ENCODE results near the gene CLCN6. TPM values are rescaled to one million over a fixed set of nuclear protein-coding genes. Genes with fewer than 3 reads are reported as not detected.

The CLCN6 gene
- total RNA-seq, 1 donor from 2014 or later, result 6.6 TPM

DNA sequence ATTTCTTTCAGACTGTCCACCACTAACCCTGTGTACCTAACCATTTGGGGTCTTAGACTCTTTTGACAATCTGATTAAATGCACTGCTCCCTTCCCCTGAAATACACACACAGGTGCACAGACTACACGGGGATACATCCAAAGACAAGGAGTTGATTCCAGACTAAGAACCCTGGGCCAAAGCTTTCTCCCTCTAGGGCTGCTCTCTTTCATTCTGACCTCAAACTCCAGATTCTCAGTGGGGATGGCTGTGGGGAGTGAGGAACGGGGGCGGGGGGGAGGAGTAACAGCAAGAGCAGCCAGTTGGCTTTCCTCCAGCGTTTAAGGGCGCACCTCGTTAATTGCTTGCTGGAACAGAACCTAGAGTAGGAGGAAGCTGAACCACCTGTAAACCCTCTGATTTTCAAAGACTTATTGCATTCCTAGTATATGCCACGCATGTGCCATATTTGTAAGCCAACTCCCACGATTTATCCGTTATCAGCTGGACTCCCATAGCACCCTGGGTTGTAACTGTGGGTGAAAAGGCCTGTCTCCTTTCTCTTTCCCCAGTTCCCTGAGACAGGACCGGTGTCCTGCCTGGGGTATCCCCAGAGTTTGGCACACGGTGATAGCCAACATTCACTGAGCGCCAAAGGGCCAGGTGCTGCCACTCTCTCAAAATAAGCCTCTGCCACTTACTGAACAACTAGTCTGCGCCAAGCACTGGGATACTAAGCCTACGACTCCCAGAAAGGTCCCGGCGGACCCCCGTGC, 1.1 kb upstream of the CLCN6 start:
- DNase-seq (ENCODE audit: low read depth) (peak; percentile 77), FAIRE-seq (no peak)
- H3K36me3 ChIP-seq (ENCODE audit: control insufficient read depth, insufficient read depth, low read length), result peaks cover 10% of the 10 kb centered on the region
- TF ChIP-seq, protein P1, sequence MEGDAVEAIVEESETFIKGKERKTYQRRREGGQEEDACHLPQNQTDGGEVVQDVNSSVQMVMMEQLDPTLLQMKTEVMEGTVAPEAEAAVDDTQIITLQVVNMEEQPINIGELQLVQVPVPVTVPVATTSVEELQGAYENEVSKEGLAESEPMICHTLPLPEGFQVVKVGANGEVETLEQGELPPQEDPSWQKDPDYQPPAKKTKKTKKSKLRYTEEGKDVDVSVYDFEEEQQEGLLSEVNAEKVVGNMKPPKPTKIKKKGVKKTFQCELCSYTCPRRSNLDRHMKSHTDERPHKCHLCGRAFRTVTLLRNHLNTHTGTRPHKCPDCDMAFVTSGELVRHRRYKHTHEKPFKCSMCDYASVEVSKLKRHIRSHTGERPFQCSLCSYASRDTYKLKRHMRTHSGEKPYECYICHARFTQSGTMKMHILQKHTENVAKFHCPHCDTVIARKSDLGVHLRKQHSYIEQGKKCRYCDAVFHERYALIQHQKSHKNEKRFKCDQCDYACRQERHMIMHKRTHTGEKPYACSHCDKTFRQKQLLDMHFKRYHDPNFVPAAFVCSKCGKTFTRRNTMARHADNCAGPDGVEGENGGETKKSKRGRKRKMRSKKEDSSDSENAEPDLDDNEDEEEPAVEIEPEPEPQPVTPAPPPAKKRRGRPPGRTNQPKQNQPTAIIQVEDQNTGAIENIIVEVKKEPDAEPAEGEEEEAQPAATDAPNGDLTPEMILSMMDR (IDR thresholded peaks at IDR 0.05; ENCODE audit: insufficient read depth, low read length, severe bottlenecking), result no peak
- H3K27me3 ChIP-seq (ENCODE audit: control insufficient read depth, insufficient read depth, low read length), result no peaks in the 10 kb centered on the region
- peak overlapping the region; percentile 79 for H3K4me3 ChIP-seq (ENCODE audit: low read depth, low read length)

DNA sequence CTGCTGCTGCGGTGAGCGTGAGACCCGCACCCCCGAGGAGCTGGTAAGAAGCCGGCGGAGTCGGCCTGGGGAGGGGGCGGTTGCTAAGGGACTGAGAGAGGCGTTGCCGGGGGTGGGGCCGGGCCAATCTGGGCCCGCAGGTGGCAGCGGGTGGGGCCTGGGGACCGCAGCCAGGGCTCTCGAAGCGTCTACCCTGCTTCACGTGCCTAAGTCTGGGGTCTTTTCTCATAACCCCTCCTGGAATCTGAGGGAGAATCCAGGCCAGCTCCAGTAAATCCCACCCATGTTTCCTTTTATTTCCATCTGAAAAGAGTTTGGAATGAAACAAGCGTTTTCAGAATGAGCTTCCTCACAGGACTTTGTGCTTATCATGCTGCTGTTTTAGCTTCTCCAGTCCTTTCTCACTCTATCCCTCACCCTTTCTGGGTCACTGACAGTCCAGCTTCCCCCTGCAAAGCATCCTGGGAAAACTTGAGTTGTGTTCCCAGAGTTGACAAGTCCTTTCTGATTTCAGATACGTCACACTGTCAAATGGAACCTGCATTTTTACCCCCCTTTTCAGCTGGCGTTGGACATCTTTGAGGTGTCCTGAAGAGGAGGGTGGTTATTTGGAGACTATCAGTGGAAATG, 431 bp downstream of the CLCN6 start:
- DNase-seq (ENCODE audit: low read depth), result peak; percentile 37
- TF ChIP-seq, protein P1 (IDR thresholded peaks at IDR 0.05; ENCODE audit: insufficient read depth, low read length, severe bottlenecking), result no peak
- Histone ChIP-seq H3K36me3 (ENCODE audit: control insufficient read depth, insufficient read depth, low read length) (peaks cover 3% of the 10 kb centered on the region), H3K4me3 (ENCODE audit: low read depth, low read length) (peak overlapping the region; percentile 79), H3K27me3 (ENCODE audit: control insufficient read depth, insufficient read depth, low read length) (no peaks in the 10 kb centered on the region)
- no peak for FAIRE-seq

DNA sequence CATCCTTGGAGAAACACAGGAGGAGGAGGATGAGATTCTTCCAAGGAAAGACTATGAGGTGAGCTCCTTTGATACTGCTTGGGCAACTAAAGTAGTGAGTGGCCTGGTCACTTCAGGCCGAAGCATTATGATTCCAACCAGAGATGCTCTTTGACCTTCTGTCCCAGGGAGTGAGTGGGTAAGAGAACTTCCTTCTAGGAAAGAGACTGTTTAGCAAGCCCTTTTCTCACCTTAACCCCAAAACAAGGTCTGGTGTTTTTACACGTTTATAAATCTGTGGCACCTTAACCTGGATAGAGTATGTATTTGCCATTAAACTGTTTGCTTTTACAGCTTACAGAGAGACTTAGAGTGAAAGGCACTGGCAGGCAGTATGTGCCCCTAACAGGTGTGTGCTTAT, 1.1 kb downstream of the CLCN6 start:
- TF ChIP-seq, protein P1 (IDR thresholded peaks at IDR 0.05; ENCODE audit: insufficient read depth, low read length, severe bottlenecking), result no peak
- peak overlapping the region; percentile 79 for H3K4me3 ChIP-seq (ENCODE audit: low read depth, low read length)
- no peaks in the 10 kb centered on the region for H3K27me3 ChIP-seq (ENCODE audit: control insufficient read depth, insufficient read depth, low read length)
- DNase-seq (ENCODE audit: low read depth) (no peak), FAIRE-seq (no peak)
- H3K36me3 ChIP-seq (ENCODE audit: control insufficient read depth, insufficient read depth, low read length), result peaks cover 4% of the 10 kb centered on the region

DNA sequence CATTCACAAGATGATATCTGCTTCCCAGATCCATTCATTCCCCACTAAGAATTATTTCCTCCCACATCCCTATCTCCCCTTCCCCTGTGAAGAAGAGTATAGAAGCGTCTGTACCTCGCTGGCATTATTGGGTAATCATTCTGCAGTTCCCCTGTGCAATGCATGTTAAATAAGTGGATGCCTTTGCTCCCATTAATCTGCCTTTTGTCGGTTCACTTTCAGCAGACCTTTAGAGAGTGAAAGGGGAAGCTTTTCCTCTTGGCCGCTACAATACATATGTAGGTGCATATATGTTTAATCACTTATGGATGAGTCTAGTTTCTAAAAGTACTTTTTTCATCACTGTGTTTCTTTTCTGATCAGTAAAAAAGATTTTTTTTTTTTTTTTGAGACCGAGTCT, 7.0 kb downstream of the CLCN6 start:
- no peak for FAIRE-seq
- Histone ChIP-seq H3K36me3 (ENCODE audit: control insufficient read depth, insufficient read depth, low read length) (peaks cover 10% of the 10 kb centered on the region), H3K4me3 (ENCODE audit: low read depth, low read length) (no peak overlapping the region), H3K27me3 (ENCODE audit: control insufficient read depth, insufficient read depth, low read length) (no peaks in the 10 kb centered on the region)
- TF ChIP-seq, protein P1 (IDR thresholded peaks at IDR 0.05; ENCODE audit: insufficient read depth, low read length, severe bottlenecking), result no peak
- DNase-seq (ENCODE audit: low read depth), result no peak

DNA sequence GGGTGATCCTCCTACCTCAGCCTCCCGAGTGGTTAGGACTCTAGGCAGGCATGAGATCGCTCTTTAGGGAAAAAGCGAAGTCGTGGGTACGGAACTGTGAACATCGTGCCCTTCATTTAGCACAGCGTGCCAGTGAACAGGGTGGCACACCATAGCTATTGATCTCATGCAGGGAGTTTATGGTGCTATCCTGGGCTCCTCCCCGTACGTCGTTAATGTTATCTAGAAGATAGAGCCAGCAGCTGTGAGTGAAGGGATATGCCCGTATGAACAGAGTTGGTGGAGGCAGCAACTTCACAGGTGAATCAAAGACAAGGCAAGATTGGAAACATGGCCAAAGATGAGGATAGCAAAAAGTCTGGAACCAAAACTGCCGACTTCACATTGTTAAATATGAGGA, 11.2 kb downstream of the CLCN6 start:
- no peak for DNase-seq (ENCODE audit: low read depth)
- no peak overlapping the region for H3K4me3 ChIP-seq (ENCODE audit: low read depth, low read length)
- TF ChIP-seq, protein P1 (IDR thresholded peaks at IDR 0.05; ENCODE audit: insufficient read depth, low read length, severe bottlenecking), result no peak
- no peak for FAIRE-seq
- H3K36me3 ChIP-seq (ENCODE audit: control insufficient read depth, insufficient read depth, low read length), result peaks cover 8% of the 10 kb centered on the region
- H3K27me3 ChIP-seq (ENCODE audit: control insufficient read depth, insufficient read depth, low read length), result no peaks in the 10 kb centered on the region

Data from bronchial epithelial cell (primary cell).